Choroid plexus epithelial cell (primary cell): ENCODE measurements around the gene ECE2.

ENCODE experiments used
- DNase-seq: peaks from one replicate; pipeline ENCODE4 v3.0.0-alpha.2; 2010; ENCODE audit warnings: low read depth
- H3K4me3 ChIP-seq: 2 replicates; pipeline ENCODE4 v1.5.1; 2011; ENCODE audit warnings: low read depth, mild to moderate bottlenecking, control low read depth, low read length, moderate library complexity
- CTCF ChIP-seq: conservative IDR thresholded peaks from 2 replicates; pipeline ENCODE4 v1.5.1; 2011; ENCODE audit warnings: low read depth, mild to moderate bottlenecking, control low read depth, inconsistent platforms, low read length, moderate library complexity

Gene ECE2

GRCh38 chr3:184305577-184305976, 29.8 kb downstream of the ECE2 start:
- no peak overlapping the region for H3K4me3 ChIP-seq
- peak; percentile 58 for TF ChIP-seq CTCF
- peak; percentile 59 for DNase-seq

GRCh38 chr3:184306341-184306972, 30.6 kb downstream of the ECE2 start:
- no peak for TF ChIP-seq CTCF
- DNase-seq = no peak

GRCh38 chr3:184307915-184308314, 32.1 kb downstream of the ECE2 start:
- H3K4me3 ChIP-seq = no peak overlapping the region
- no peak for TF ChIP-seq CTCF
- DNase-seq = no peak

More at GRCh38 chr3:184306341-184306972, 30.6 kb downstream of the ECE2 start:
- H3K4me3 ChIP-seq = no peak overlapping the region

- H3K4me3 ChIP-seq = no peak overlapping the region
- DNase-seq = no peak
- peak; percentile 13 for TF ChIP-seq CTCF
These were observed 32.9 kb downstream of the ECE2 start for GRCh38 chr3:184308744-184309143.

- no peak overlapping the region for H3K4me3 ChIP-seq
- DNase-seq = no peak
- no peak for TF ChIP-seq CTCF
These were observed 35.8 kb downstream of the ECE2 start for GRCh38 chr3:184311633-184312032.

- DNase-seq = peak; percentile 97
- peak within 1 kb of the TSS; percentile 89 for H3K4me3 ChIP-seq
- no peak for TF ChIP-seq CTCF
These were observed 38.5 kb downstream of the ECE2 start, which contains the start of gene EIF4G1 for GRCh38 chr3:184314363-184314699. EIF4G1 (plus strand) TSS chr3:184314606; CDS start chr3:184315797, 1,191 bp downstream.
